GM23338 (cell line): ENCODE data around the gene IPO5. TPM values are rescaled to one million over a fixed set of nuclear protein-coding genes. Genes with fewer than 3 reads are reported as not detected.

Experiments used
- ATAC-seq: fragments of 200-7000 bp; cut with Tn5 transposase; 3 replicates; pipeline ENCODE4 v1.9.1; 2020
- DNase-seq: peaks from one replicate; pipeline ENCODE4 v3.0.0-alpha.2; 2015; ENCODE audit warnings: low spot score
- H2AFZ ChIP-seq: fragments of 200-600 bp; sonication (generic); 2 replicates; pipeline ENCODE4 v1.8.0; 2016; ENCODE audit warnings: antibody characterized with exemption, mild to moderate bottlenecking, moderate library complexity
- H3F3A ChIP-seq: fragments of 200-600 bp; sonication (generic); replicated peaks from 2 replicates; pipeline ENCODE4 v1.8.0; 2017; ENCODE audit warnings: antibody characterized with exemption, mixed run types, low read depth
- H3K27ac ChIP-seq: fragments of 200-600 bp; sonication (generic); 2 replicates; pipeline ENCODE4 v1.6.1; 2016; ENCODE audit warnings: low read depth
- H3K27me3 ChIP-seq: fragments of 200-600 bp; sonication (generic); 2 replicates; pipeline ENCODE4 v1.8.0; 2016; ENCODE audit warnings: mild to moderate bottlenecking, mixed run types, moderate library complexity; ENCODE audit not compliant: insufficient read depth
- H3K36me3 ChIP-seq: fragments of 200-600 bp; sonication (generic); 2 replicates; pipeline ENCODE4 v1.8.0; 2016; ENCODE audit warnings: mild to moderate bottlenecking; ENCODE audit not compliant: insufficient read depth
- H3K4me1 ChIP-seq: fragments of 200-600 bp; sonication (generic); 2 replicates; pipeline ENCODE4 v1.8.0; 2016; ENCODE audit warnings: mild to moderate bottlenecking, moderate library complexity; ENCODE audit not compliant: insufficient read depth
- H3K4me2 ChIP-seq: fragments of 200-600 bp; sonication (generic); 2 replicates; pipeline ENCODE4 v1.7.1; 2017; ENCODE audit warnings: mixed run types
- H3K4me3 ChIP-seq: fragments of 200-600 bp; sonication (generic); 2 replicates; pipeline ENCODE4 v1.6.1; 2016; ENCODE audit warnings: mixed run types
- H3K79me2 ChIP-seq: fragments of 200-600 bp; sonication (generic); replicated peaks from 2 replicates; pipeline ENCODE4 v1.8.0; 2017; ENCODE audit warnings: mild to moderate bottlenecking; ENCODE audit not compliant: insufficient read depth
- H3K9me2 ChIP-seq: fragments of 200-600 bp; sonication (generic); 2 replicates; pipeline ENCODE4 v1.8.0; 2017; ENCODE audit not compliant: insufficient read depth
- H4K20me1 ChIP-seq: fragments of 200-600 bp; sonication (generic); replicated peaks from 2 replicates; pipeline ENCODE4 v1.8.0; 2017; ENCODE audit warnings: mild to moderate bottlenecking; ENCODE audit not compliant: insufficient read depth
- H3K27ac Mint-ChIP-seq: 2 replicates; pipeline ENCODE4 v1.8.0; 2020; ENCODE audit warnings: inconsistent platforms, mild to moderate bottlenecking, moderate library complexity, mixed read lengths
- H3K27me3 Mint-ChIP-seq: 3 replicates; pipeline ENCODE4 v1.8.0; 2022; ENCODE audit warnings: low read depth, mild to moderate bottlenecking, moderate library complexity, mixed read lengths, inconsistent platforms; ENCODE audit not compliant: insufficient read depth, poor library complexity
- H3K36me3 Mint-ChIP-seq: 3 replicates; pipeline ENCODE4 v1.8.0; 2021; ENCODE audit warnings: low read depth, mild to moderate bottlenecking, inconsistent platforms, moderate library complexity, mixed read lengths
- H3K4me1 Mint-ChIP-seq: 3 replicates; pipeline ENCODE4 v1.8.0; 2020; ENCODE audit warnings: mild to moderate bottlenecking, inconsistent platforms, mixed read lengths
- H3K4me3 Mint-ChIP-seq: 3 replicates; pipeline ENCODE4 v1.8.0; 2021; ENCODE audit warnings: moderate library complexity, mild to moderate bottlenecking, inconsistent platforms, mixed read lengths
- H3K9me3 Mint-ChIP-seq: 3 replicates; pipeline ENCODE4 v1.8.0; 2020; ENCODE audit warnings: moderate library complexity, mild to moderate bottlenecking, inconsistent platforms, mixed read lengths
- CREB1 ChIP-seq: fragments of 250-450 bp; sonication (Bioruptor Pico); IDR thresholded peaks from 2 replicates; pipeline ENCODE4 v1.5.0; 2020; ENCODE audit warnings: low read depth, mild to moderate bottlenecking, moderate library complexity
- ETS1 ChIP-seq: IDR thresholded peaks from 2 replicates; pipeline ENCODE4 v1.6.1; 2016; ENCODE audit warnings: antibody characterized with exemption
- EZH2 ChIP-seq: fragments of 200-600 bp; sonication (generic); IDR thresholded peaks from one replicate; pipeline ENCODE4 v1.8.0; 2017; ENCODE audit warnings: antibody characterized with exemption, mild to moderate bottlenecking, low read depth; ENCODE audit not compliant: unreplicated experiment
- EZH2phosphoT487 ChIP-seq: fragments of 200-600 bp; sonication (generic); IDR thresholded peaks from one replicate; pipeline ENCODE4 v1.8.1; 2018; ENCODE audit warnings: antibody characterized with exemption; ENCODE audit not compliant: unreplicated experiment
- JUNB ChIP-seq: IDR thresholded peaks from one replicate; pipeline ENCODE4 v1.6.1; 2016; ENCODE audit warnings: antibody characterized with exemption; ENCODE audit not compliant: unreplicated experiment
- NANOG ChIP-seq: IDR thresholded peaks from 2 replicates; pipeline ENCODE4 v1.6.1; 2016; ENCODE audit warnings: antibody characterized with exemption, borderline replicate concordance
- POLR2AphosphoS5 ChIP-seq: IDR thresholded peaks from 2 replicates; pipeline ENCODE4 v1.6.1; 2016; ENCODE audit warnings: antibody characterized with exemption, low read depth
- STAT1 ChIP-seq: IDR thresholded peaks from one replicate; pipeline ENCODE4 v1.6.1; 2016; ENCODE audit warnings: antibody characterized with exemption; ENCODE audit not compliant: unreplicated experiment
- ZNF114 ChIP-seq: fragments of 250-450 bp; sonication (Bioruptor Pico); IDR thresholded peaks from 2 replicates; pipeline ENCODE4 v1.5.0; 2020; ENCODE audit warnings: mild to moderate bottlenecking, moderate library complexity
- ZNF331 ChIP-seq: fragments of 250-450 bp; sonication (Bioruptor Pico); IDR thresholded peaks from 2 replicates; pipeline ENCODE4 v1.5.0; 2020; ENCODE audit warnings: low read depth, mild to moderate bottlenecking, moderate library complexity
- polyA plus RNA-seq: library from polyadenylated mRNA; unstranded; fragments of >200 nt; fragmentation: Nextera tagmentation; extraction: Ambion mirVana; gene quantifications from 2 replicates; pipeline ENCODE4 v1.2.1, GENCODE V29; 2016
- total RNA-seq: library from RNA; depleted of rRNA; stranded (reverse); fragments of >200 nt; shearing (Covaris generic); gene quantifications from 2 replicates; pipeline ENCODE4 v1.2.3, GENCODE V29; 2014
- TF ChIP-seq, protein P1 (sequence below), 2 experiments: fragments of 200-600 bp in 1 of 2; sonication (generic) in 1 of 2; conservative IDR thresholded peaks; 2 replicates each; pipeline versions ENCODE4 v1.5.1 to v1.6.1; 2016 to 2017; ENCODE audit warnings: antibody characterized with exemption in 2 of 2, low read depth in 2 of 2, mild to moderate bottlenecking in 2 of 2, moderate library complexity in 1 of 2
- TF ChIP-seq, protein P2 (sequence below): IDR thresholded peaks from one replicate; pipeline ENCODE4 v1.6.1; 2018; ENCODE audit warnings: antibody characterized with exemption; ENCODE audit not compliant: unreplicated experiment

IPO5 gene
- total and polyA plus RNA-seq, 2 experiments from 2014 or later, result 124 to 353 TPM

DNA sequence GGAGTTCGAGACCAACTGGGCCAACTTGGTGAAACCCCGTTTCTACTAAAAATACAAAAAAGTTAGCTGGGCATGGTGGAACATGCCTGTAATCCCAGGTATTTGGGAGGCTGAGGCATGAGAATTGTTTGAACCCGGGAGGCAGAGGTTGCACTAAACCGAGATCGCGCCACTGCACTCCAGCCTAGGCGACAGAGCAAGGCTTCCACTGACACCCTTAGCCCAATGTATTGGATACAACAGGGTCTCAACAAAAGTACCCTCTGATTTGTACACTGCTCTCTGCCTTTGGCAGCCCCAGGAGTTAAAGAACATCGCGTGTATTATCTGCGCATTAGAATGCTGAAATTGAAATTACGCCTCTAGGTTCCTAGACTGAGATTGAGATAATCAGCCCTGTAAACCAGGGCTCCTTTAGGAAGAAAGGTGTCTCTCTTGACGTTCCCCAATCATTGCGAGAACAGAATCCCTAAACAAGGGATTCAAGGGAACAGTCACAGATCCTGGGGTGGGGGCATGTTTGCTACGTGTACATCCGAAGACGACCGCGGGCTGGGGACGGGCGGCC is 21.9 kb downstream of the IPO5 start:
- H3K9me2 ChIP-seq, result no peaks in the 10 kb centered on the region
- Mint-ChIP-seq H3K27ac (peak overlapping the region; percentile 97), H3K27me3 (peaks cover 2% of the 10 kb centered on the region), H3K4me3 (peak overlapping the region; percentile 91), H3K9me3 (no peaks in the 10 kb centered on the region), H3K4me1 (peaks cover 22% of the 10 kb centered on the region), H3K36me3 (peaks cover 17% of the 10 kb centered on the region)
- H3F3A ChIP-seq, result 0 out of 2 replicates have a peak, but pooled peaks cover 3% of the 10 kb centered on the region
- ATAC-seq, result no peak
- H3K27ac ChIP-seq, result peak overlapping the region; percentile 96
- peak overlapping the region; percentile 84 for H2AFZ ChIP-seq
- H3K79me2 ChIP-seq, result peaks cover 35% of the 10 kb centered on the region
- peaks cover 10% of the 10 kb centered on the region; the same call in 1 of the 2 replicates for H4K20me1 ChIP-seq
- no peak for DNase-seq
- peaks cover 3% of the 10 kb centered on the region; the same call in 1 of the 2 replicates for H3K4me1 ChIP-seq
- peak overlapping the region; percentile 81 for H3K4me3 ChIP-seq
- peak overlapping the region; percentile 84 for H3K4me2 ChIP-seq
- TF ChIP-seq ZNF114 (CRISPR knock-in tag) (no peak), JUNB (no peak), NANOG (no peak), POLR2AphosphoS5 (no peak), STAT1 (no peak)
- TF ChIP-seq, protein P1, sequence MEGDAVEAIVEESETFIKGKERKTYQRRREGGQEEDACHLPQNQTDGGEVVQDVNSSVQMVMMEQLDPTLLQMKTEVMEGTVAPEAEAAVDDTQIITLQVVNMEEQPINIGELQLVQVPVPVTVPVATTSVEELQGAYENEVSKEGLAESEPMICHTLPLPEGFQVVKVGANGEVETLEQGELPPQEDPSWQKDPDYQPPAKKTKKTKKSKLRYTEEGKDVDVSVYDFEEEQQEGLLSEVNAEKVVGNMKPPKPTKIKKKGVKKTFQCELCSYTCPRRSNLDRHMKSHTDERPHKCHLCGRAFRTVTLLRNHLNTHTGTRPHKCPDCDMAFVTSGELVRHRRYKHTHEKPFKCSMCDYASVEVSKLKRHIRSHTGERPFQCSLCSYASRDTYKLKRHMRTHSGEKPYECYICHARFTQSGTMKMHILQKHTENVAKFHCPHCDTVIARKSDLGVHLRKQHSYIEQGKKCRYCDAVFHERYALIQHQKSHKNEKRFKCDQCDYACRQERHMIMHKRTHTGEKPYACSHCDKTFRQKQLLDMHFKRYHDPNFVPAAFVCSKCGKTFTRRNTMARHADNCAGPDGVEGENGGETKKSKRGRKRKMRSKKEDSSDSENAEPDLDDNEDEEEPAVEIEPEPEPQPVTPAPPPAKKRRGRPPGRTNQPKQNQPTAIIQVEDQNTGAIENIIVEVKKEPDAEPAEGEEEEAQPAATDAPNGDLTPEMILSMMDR (conservative IDR thresholded peaks at IDR 0.05; ENCODE audit: low read depth in 2 of 2), result no peak
- H3K36me3 ChIP-seq, result no peaks in the 10 kb centered on the region
- H3K27me3 ChIP-seq, result no peaks in the 10 kb centered on the region

- DNase-seq (peak; percentile 95), ATAC-seq (peak; percentile 84)
- peak overlapping the region; percentile 84 for H2AFZ ChIP-seq
- H4K20me1 ChIP-seq, result peaks cover 11% of the 10 kb centered on the region
- Mint-ChIP-seq H3K4me3 (peak overlapping the region; percentile 91), H3K4me1 (peaks cover 23% of the 10 kb centered on the region), H3K9me3 (no peaks in the 10 kb centered on the region), H3K27ac (peak overlapping the region; percentile 97), H3K36me3 (peaks cover 18% of the 10 kb centered on the region), H3K27me3 (peaks cover 2% of the 10 kb centered on the region)
- no peaks in the 10 kb centered on the region for H3K27me3 ChIP-seq
- H3K27ac ChIP-seq, result peak overlapping the region; percentile 96
- peaks cover 42% of the 10 kb centered on the region for H3K79me2 ChIP-seq
- H3F3A ChIP-seq, result 0 out of 2 replicates have a peak, but pooled peaks cover 3% of the 10 kb centered on the region
- H3K4me1 ChIP-seq, result peaks cover 3% of the 10 kb centered on the region; the same call in 1 of the 2 replicates
- peak overlapping the region; percentile 85 for H3K4me3 ChIP-seq
- peak overlapping the region; percentile 84 for H3K4me2 ChIP-seq
- H3K36me3 ChIP-seq, result no peaks in the 10 kb centered on the region
- H3K9me2 ChIP-seq, result no peaks in the 10 kb centered on the region
- TF ChIP-seq EZH2phosphoT487 (no peak), CREB1 (CRISPR knock-in tag) (peak; percentile 75), POLR2AphosphoS5 (peak; percentile 85), NANOG (no peak), ZNF331 (CRISPR knock-in tag) (no peak), STAT1 (no peak), EZH2 (no peak), ZNF114 (CRISPR knock-in tag) (no peak), ETS1 (no peak)
- TF ChIP-seq, protein P1 (conservative IDR thresholded peaks at IDR 0.05; ENCODE audit: low read depth in 2 of 2), result no peak
- TF ChIP-seq, protein P2, sequence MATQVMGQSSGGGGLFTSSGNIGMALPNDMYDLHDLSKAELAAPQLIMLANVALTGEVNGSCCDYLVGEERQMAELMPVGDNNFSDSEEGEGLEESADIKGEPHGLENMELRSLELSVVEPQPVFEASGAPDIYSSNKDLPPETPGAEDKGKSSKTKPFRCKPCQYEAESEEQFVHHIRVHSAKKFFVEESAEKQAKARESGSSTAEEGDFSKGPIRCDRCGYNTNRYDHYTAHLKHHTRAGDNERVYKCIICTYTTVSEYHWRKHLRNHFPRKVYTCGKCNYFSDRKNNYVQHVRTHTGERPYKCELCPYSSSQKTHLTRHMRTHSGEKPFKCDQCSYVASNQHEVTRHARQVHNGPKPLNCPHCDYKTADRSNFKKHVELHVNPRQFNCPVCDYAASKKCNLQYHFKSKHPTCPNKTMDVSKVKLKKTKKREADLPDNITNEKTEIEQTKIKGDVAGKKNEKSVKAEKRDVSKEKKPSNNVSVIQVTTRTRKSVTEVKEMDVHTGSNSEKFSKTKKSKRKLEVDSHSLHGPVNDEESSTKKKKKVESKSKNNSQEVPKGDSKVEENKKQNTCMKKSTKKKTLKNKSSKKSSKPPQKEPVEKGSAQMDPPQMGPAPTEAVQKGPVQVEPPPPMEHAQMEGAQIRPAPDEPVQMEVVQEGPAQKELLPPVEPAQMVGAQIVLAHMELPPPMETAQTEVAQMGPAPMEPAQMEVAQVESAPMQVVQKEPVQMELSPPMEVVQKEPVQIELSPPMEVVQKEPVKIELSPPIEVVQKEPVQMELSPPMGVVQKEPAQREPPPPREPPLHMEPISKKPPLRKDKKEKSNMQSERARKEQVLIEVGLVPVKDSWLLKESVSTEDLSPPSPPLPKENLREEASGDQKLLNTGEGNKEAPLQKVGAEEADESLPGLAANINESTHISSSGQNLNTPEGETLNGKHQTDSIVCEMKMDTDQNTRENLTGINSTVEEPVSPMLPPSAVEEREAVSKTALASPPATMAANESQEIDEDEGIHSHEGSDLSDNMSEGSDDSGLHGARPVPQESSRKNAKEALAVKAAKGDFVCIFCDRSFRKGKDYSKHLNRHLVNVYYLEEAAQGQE, result no peak
Observed at GRCh38 chr13:97975848-97976609, 22.6 kb downstream of the IPO5 start.
